Measurements from ENCODE around the gene MXRA5.

The MXRA5 gene

DNA sequence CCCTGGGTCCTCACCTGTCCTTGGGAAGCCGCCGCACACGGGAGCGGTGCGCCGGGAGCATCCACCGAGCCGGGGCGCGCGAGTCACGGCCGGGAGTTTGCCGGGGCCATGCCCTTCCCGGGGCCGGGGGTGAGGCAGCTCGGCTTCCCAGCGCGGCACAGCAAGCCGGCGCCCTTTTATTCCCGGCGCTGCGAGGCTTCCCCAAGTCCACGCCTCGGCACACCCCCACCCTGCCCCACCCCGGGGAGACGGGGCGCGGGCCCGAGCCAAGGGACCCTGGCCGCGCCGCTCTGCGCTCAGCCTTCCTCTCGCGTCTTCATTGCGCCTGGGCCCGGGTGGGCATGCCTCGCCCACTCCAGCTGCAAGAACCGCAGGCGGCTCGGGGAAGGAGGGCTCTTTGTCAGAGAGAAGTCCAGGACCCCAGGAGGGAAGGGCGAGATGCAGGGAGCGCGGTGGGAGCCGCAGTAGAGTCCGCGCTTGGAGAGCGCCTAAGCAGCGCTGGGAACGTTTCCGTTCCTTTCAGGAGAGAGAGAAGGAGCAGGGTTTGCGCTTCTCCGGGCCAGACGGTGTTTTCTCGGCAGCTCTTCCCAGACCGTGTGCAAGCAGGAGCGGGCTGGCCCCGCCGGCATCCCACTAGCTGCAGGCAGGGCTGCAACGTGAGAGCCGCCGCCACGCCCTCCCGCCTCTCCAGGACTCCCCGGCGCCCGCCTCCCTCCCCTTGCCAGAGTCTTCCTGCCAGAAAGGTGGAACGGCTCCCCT, at the start of gene MXRA5:
TSS of gene MXRA5 (minus strand) at position 152 of the 759 bp plus-strand sequence. CDS start 2,819 bp downstream, outside the sequence.
- H3K27ac ChIP-seq: no peak within 1 kb of the TSS
- TF ChIP-seq, protein P1, sequence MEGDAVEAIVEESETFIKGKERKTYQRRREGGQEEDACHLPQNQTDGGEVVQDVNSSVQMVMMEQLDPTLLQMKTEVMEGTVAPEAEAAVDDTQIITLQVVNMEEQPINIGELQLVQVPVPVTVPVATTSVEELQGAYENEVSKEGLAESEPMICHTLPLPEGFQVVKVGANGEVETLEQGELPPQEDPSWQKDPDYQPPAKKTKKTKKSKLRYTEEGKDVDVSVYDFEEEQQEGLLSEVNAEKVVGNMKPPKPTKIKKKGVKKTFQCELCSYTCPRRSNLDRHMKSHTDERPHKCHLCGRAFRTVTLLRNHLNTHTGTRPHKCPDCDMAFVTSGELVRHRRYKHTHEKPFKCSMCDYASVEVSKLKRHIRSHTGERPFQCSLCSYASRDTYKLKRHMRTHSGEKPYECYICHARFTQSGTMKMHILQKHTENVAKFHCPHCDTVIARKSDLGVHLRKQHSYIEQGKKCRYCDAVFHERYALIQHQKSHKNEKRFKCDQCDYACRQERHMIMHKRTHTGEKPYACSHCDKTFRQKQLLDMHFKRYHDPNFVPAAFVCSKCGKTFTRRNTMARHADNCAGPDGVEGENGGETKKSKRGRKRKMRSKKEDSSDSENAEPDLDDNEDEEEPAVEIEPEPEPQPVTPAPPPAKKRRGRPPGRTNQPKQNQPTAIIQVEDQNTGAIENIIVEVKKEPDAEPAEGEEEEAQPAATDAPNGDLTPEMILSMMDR (conservative IDR thresholded peaks at IDR 0.05): no peak

- TF ChIP-seq, protein P1 (conservative IDR thresholded peaks at IDR 0.05): no peak
Observed at GRCh38 chrX:3393581-3394111, 47.2 kb upstream of the MXRA5 start.

GRCh38 chrX:3393178-3393577, 46.7 kb upstream of the MXRA5 start:
- TF ChIP-seq, protein P1 (conservative IDR thresholded peaks at IDR 0.05): no peak
- no peak overlapping the region for H3K27ac ChIP-seq

More at GRCh38 chrX:3393581-3394111, 47.2 kb upstream of the MXRA5 start:
- H3K27ac ChIP-seq: no peak overlapping the region

GRCh38 chrX:3388457-3388856, 42.0 kb upstream of the MXRA5 start:
- no peak overlapping the region for H3K27ac ChIP-seq
- TF ChIP-seq, protein P1 (conservative IDR thresholded peaks at IDR 0.05): no peak

GRCh38 chrX:3384327-3384726, 37.9 kb upstream of the MXRA5 start:
- TF ChIP-seq, protein P1 (conservative IDR thresholded peaks at IDR 0.05): no peak
- H3K27ac ChIP-seq: no peak overlapping the region

DNA sequence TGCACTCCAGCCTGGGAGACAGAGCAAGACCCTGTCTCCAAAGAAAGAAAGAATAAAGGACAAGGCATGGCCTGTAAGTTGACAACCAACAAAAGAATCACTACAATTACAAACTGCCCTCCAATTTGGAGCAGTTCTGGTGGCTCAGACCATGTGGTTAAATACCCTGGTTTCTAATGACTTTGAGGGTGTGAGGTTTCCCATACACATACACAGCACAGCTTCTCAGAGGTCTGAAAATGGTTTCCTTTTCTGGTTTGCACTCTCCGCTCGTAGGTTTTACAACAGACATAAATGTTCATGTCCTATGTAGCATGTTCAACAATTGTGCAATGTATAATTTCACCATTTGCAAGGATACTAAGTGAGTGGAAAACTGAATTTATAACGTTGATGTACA, 34.2 kb upstream of the MXRA5 start:
- no peak overlapping the region for H3K27ac ChIP-seq

GRCh38 chrX:3379111-3379510, 32.7 kb upstream of the MXRA5 start:
- H3K27ac ChIP-seq: no peak overlapping the region
- TF ChIP-seq, protein P1 (conservative IDR thresholded peaks at IDR 0.05): no peak

More for the DNA sequence above, 34.2 kb upstream of the MXRA5 start:
- TF ChIP-seq, protein P1 (conservative IDR thresholded peaks at IDR 0.05): no peak
